ENCODE measurements around the gene ZNF574.

GRCh38 chr19:42126574-42126973 lies 50.6 kb downstream of the ZNF574 start:
- TF ChIP-seq CTCF (IDR thresholded peaks at IDR 0.05): no peak
- no peak for TF ChIP-seq POLR2A (IDR thresholded peaks at IDR 0.05)
